SW480 (cell line): ENCODE results near the gene MAST4.

Experiments used
- DNase-seq: peaks from one replicate; pipeline ENCODE4 v3.0.0-alpha.2; 2016; ENCODE audit warnings: low spot score

MAST4 gene

DNA sequence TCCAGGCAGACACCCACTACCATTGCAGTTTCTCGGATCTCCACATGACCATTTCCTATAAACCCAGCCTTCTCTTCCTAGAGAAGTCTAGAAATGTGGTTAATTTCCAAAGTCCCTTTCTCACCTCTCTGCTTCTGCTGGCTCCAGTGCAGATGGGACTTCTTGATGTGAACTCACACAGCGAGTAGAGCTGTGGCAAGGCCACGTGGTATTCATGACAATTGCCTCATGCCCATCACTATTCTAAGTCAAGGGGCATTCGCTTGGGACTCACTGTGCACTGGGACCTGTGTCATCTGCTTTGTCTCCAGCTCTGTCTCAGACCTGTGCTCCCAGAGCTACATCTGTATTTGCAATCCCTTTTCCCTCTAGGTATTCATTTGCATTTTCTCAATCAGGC, 594.2 kb downstream of the MAST4 start:
- DNase-seq = no peak

DNA sequence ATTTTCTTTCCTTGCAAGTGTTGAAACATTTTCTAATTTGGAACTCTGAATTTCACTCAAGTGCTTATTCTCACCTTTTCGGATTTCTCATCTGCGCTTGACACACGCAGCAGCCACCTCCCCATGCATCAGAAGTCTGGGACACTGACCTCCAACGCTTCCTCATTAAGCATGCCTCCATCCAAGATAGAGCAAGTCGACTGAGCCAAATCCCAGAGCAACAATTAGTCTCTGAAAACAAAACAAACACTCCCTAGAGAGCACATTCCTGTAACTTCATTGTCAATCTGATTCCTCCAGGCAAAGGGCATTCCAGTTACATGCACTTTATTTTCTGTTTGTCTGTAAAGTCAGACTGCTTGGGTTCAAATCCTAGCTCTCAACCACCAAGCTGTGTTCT, 594.7 kb downstream of the MAST4 start:
- DNase-seq = no peak

DNA sequence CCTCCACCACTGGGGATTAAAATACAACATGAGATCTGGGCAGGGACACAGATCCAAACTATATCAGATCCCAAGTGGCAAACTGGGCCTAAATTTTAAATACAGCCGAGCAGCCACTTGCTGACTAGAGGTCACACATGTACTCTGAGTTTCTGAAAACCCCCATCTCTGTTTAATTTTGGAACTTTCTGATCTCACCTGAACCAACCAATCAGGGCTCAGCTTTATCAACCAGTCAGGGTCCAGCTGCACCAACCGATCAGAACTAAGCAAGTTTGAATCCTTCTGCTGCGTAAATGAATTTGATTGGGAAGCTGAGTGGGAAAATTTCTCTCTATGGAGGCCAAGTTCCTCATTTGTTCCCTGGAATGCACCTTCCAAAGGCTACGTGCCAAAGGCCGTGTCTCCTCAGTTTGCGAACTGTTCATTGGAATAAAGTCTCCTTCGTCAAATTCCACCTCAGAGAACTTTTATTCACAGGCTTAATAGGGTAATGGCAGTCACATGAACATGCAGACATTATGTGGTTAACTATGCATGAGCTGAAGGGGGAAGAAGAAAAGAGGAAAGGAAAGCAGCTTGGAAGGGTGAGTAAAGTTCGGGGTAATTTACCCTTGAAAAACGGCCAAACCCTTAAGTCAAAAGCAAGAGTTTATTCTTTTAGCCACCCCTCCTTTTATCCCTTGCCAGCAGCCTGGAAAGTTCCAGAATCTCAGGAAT, 596.7 kb downstream of the MAST4 start:
- no peak for DNase-seq

DNA sequence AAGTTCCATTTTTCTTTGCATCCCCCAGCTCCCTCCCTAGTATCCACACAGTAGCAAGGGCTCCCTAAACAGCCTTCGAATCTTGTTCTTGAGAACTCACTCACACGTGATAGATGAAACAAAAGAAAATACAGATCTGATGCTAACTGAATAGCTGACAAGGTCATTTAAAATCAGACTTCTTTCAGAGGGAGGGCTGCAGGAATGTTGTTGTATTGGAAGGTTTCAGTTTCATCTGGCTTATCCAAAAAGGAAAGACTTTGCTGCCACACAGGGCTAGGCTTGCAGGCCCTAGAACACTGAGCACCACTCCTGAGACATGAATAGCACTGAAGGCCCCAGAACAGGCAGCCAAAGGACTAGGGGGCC, 597.2 kb downstream of the MAST4 start:
- DNase-seq = no peak

DNA sequence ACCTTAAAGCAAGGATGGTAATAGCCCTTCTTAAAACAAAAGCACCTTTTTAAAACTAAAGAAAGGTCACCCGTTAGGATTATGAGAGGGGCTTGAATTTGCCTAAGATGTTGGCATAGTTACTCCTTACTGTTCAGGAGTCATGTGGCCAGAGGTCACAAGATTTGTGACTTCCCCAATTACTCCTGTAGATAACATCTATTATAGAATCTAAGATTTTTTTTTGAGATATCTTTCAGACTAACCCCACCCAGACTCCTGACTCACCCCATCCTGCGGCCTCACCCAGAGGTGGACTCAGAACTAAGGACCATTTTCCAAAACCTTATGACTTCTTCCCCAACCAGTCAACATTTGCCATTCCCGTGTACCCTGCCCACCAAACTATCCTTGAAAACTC, 598.0 kb downstream of the MAST4 start:
- no peak for DNase-seq

DNA sequence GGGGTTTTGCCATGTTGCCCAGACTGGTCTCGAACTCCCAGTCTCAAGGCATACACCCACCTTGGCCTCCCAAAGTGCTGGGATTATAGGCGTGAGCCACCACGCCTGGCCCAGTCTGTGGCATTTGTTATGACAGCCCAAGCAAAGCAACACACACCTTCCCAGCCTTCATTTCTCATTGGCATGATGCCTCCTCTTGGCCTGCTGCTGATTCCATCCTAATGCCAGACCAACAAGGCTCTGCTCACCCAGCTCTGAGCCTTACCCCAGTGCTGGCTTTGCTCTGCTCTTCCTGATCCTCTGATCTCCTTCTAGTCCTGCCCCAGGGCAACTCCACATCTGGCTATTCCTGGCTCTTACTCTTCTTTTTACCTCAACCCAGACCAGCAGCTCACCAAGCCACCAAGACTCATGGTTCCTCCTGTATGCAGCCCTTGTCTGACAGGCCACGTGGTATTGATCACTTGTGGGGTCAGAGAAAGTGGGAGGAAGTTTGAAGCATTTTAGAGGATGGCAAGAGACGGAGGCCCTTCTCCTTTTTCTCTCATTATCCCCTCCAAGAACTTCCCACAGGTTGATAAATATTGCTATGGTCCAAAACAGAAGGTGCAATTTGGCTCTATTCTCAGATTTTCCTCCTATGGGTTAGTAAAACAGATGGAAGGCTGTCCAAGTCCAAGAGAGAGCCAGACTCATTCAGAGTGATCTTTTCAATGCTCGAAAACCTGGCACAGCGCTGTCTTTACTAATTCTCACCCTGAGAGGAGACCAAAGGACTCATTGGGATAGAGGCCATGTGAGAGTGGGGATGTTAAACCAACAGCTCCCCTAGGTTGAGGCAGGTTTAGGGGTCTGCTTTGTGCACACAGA, 599.4 kb downstream of the MAST4 start:
- no peak for DNase-seq

DNA sequence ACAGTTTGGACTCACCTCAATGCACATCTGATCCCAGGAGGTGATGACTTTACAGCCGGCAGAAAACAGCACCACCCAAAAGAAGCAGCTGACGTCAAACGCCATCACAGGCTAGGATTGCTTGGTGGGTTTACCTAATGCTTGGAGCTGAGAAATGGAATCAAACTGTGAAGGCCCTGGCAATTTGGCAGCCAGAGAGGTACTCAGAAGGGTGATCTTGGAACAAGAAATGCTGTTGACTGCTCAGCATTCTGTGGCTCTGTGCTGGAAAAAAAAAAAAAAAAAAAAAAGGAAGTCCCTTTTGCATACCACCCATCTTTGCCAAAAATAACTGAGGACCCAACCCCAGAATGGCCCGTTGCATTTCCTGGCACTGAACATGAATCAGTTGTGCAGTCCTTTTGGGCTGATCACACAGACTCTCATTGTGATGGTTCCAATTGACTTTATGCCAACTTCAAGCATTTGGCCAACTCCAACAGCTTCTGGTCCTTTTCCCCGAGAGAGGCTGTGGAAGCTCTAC, 600.4 kb downstream of the MAST4 start, which contains the start of gene CD180:
CD180 (minus strand) TSS at position 263 of the 523 bp plus-strand sequence; CDS start at position 105, 158 bp downstream.
- DNase-seq = no peak

DNA sequence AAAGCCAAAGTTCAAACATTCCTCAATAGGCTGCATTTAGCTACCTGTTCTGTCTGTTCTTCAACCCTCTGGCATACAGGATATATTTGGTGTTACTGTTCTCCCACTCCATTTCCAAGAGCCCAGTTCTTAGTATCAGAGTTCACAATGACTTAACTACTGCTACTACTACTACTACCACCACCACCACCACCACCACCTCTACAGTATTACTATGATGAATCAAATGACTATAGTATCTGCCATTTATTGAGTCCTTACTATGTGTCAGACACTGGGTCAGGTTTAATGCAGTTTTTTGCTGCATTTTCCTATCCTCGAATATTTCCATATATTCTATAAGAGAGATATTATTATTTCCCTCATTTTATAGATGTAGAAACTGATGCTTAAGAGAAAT, 601.3 kb downstream of the MAST4 start:
- no peak for DNase-seq

DNA sequence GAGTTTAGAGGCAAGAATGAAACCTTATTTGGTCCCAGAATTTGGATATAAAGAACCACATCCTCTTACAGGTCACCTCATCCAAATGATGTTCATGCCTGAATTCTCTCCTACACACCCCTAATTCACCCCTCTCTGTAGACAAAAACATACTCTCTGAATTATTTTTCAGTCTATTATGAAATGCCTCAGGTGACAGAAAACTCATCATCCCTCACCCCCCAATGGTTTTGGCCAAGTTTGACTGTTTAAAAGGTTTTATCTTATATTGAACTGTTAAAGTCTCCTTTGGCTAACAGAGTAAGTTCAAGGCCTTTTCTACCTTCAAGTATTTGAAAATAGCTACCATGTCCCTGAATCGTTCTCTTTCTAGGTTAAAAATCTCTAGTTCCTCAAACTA, 602.7 kb downstream of the MAST4 start:
- DNase-seq = no peak

DNA sequence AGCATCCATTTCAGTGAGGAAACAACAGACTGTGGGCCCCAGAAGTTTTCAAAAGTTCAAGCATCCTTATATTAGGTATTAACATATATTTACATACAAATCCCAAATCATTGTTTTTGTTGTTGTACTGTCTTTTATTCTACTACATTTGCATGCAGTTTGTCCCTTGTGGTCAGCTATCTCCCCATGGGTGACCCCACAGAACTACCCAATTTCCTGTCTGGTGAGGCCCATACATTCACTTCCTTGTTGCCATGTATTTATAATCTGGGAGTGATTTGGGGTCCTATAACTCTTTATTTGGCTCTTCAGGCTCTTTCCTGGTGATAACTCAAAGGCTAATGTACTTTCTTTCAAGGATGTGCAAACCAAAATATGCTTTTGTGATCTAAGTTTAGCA, 603.7 kb downstream of the MAST4 start:
- no peak for DNase-seq

DNA sequence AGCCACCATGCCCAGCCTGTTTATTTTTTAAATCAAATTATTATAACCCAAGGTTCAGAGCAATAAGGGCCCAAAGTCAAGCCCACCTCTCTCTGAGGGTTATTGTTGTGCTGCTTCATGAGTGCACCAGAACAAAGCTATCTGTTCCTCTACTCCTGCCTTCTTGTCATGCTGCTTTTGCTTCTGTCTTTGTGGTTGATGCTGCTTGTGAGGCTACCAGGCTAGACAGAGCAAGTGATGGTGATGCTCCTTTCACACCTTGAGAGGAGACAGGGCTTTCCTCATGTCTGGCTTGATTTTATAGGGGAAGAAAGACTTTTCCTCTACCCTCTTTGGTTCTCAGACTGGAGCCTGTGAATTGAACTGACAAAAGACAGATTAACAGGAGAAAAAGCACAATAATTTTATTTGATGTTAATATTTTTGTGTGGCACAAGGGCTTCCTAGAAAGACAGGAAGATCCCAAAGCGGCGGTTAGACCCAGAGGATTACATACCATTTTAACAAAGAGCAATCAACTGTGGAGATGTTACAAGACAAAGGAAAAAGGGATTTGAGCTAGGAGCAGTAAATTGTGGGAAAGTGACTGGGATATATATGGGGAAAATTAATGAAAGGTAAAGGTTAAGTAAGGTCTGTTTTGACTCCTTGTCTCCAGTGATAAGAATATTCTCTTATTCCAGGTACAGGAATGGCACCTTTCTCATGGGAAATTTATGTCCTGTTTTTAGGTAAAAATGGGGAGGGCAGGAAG, 604.8 kb downstream of the MAST4 start:
- DNase-seq = no peak

DNA sequence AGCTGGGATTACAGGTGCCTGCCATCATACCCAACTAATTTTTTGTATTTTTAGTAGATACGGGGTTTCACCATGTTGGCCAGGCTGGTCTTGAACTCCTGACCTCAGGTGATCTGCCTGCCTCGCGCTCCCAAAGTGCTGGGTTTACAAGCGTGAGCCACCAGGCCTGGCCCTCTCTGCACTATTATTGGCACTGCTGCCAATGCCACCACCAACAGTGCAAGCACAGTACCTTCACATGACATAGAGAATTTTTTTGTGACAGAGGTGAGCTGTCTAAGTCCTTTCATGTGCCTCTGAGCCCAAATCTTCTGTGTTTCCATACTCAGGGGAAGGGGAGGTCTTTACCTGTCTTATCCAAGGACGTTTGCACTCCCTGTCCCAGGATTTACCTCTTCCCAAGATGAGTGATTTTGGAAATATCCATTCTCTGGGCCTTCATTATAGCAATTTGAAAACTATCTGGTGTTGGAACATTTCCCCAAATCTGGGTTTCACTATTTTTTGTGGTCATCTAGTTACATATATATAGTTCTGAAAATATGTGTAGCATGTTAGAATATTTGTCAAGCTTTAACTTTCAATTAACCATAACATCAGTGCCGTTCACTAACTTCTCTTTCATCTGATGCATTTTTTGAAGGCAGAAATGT, 605.8 kb downstream of the MAST4 start:
- no peak for DNase-seq

DNA sequence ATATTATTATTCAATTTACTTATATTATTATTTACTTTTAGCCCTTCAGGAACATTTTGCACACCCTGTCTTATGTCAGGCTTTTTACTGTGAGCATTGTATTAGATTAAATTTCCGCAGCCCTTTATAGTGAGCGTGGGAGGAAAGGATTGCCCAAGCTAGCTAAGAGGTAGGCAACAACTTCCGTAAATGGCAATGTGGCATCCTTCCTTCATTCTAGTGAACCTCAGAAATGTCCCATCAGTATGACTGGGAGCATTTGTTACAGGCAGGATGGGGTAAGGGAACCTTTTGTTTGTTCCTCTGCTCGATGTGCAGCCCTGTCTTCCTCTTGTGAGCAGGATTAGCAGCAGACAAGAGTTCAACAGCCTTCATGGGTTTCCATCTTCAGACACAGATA, 606.6 kb downstream of the MAST4 start:
- no peak for DNase-seq

DNA sequence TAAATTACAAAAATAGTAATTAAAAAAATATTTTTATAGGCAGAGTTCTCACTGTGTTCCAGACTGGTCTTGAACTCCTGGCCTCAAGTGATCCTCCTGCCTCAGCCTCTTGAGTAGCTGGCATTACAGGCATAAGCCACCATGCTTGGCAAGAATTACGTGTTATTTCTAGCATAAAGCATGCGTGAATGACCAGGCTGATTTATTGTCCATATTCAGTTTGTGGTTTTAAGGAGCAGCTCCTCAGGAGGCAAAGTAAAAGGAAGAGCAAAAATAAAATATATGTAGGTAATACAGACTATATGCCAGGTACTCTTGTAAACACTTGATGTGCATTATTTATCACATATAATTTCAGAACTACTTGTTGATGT, 607.5 kb downstream of the MAST4 start:
- no peak for DNase-seq

DNA sequence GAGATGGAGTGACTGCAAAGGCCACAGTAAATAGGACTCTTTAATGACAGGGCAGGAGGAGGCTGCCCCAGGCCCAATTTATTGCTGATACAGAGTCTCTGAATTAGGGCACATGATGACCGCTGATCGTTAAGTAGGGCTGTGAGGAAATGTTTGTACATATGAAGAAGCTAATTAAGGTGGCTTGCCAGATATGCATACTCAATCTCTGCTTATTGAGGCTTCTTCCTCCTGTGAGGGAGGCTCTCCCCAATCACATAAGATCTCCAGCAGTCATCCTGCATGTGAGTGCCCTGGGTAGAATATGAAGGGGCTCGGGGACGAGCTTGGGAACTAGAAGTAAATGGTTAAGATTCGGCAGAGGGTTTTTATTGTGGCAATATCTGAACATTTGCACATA, 608.6 kb downstream of the MAST4 start:
- DNase-seq = no peak

DNA sequence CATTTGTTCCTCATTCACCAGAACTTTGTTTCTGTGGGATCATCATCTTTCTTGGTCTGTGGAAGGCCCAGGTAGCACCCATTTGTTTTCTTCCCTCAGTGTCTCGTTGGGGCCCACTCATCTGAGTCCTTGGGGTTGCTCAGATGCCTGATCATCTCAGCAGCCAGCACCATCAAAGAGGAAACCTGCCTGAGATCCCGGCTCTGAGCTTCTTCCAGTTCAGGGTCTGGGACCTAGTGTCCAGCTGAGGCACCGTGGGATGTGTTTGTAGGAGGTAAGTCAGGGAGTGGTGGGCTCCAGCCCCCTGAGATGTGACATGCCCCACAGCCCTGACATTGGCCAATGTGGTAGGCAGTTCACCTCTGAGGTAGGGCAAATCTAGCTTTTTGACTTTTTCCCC, 609.8 kb downstream of the MAST4 start:
- DNase-seq = no peak

DNA sequence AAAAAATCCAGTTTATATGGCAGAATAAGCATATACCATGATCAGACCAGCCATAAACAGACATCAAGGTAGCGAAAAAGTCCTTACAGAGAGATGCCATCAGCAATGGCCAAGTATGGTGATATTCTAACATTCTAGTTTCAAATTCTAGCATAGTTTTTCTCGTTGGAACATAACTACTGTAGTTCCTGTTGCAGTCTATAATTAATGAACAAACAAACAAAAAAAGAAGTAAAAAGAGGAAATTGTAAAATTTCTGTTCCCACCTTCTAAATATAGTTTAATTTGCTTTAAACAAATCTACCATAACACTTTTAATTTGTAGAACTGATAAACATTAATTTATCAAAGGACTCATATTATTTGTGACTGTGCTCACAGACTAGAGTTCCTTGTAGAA, 610.3 kb downstream of the MAST4 start:
- no peak for DNase-seq

DNA sequence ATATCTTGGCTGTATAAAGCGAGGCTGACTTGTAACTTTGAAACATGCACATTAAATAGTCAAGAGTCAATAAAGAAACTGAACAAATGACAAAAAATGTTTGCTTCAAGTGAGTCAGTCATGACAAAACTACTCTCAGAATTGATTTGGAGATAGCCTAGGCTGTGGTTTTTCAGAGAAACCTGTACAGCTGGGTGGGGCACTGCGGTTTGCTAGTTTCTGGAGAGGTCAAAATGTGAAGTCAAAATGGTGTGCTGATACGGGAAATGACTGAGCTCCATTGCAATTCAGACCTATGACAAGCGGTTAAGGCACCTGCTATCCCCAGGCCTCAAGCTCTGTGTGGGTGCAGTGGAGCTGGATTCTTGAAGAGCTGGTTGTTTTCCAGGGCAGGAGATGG, 610.7 kb downstream of the MAST4 start:
- DNase-seq = peak; percentile 93

DNA sequence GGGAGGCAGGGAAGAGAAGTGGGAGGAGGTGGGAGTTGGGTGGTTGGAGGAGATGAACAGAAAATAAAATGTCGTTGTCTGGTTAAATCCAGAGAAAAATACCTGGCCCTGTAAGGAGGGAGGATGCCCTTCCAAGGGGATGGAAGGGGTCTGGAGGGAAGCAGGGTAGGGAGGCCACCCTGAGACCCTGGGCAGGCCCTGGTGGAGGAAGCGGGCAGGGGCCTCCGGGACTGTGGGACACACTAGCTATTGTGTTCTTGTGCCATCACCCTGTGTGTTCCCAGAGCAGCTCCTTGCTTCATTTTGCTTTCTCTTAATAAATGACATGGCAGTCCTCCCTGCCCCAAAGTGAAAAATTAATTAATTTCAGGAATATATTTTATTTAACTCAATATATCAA, 612.2 kb downstream of the MAST4 start:
- no peak for DNase-seq

DNA sequence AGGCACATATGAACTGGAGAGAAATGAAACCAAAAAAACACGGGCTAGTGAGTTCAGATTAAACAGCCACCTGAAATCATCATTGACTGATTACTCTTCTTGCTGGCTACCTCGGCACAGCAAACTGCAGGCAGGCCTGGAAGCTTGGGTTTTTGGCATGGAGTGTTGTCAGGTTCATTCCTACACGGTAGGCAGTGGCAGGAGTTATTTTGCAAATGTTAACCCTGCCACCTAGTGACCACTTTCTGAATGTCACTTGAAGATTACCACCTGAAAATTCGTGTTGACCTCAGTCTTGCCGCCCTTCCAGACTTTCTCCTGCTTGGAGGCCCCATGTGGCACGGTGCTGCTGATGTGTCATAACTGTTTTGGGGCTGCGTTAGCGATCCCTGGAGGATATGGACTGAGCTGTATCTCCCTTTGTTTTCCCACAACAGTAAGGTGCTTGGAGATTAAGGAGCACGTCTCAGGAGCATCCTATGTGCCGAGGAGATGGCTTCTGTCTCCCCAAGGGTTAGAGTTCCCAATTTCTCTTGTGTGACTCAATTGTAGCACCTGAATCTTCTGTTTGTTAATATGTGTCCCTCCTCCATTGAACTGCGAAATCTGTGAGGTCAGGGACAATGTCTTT, 613.1 kb downstream of the MAST4 start:
- DNase-seq = peak; percentile 83

DNA sequence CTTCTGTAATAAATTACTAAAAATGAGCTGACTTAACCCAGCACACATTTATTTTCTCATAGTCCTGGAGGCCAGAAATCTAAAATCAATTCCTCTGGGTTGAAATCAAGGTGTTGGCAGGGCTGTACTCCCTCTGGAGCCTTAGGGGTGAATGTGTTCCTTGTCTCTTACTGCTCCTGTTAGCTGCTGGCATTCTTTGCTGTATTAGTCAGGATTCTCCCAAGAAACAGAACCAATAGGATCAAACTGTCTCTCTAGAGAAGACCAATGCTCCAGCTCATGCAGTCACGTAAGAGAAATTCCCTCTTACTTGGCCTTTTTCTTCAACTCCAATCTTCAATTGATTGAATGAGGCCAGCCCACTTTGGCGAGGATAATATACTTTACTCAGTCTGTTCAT, 615.7 kb downstream of the MAST4 start:
- DNase-seq = peak; percentile 7

DNA sequence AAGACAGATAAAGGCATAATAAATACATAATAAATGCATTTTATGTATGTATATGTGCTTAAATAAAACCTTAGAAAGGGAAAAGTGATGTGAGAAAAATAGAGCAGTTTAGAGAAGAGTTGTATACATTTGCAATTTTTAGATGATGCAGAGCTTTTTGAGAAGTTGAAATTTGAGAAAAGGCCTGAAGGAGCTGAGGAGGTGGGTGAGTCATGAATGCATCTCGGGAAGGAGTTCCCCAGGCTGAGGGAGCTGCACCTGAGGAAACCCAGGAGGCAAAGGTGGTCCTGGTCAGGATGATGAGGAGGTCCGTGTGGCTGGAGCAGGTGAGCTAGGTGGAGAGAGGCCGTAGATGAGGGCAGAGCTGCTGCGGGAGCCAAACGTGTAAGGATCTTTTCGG, 617.8 kb downstream of the MAST4 start:
- DNase-seq = no peak
